HCT116 (cell line): Measurements from ENCODE around the gene GLDN. TPM values are rescaled to one million over a fixed set of nuclear protein-coding genes. Genes with fewer than 3 reads are reported as not detected.

Experiments used
- ATAC-seq: fragments of 200-7000 bp; cut with Tn5 transposase; 2 replicates; pipeline ENCODE4 v1.9.1; 2020; ENCODE audit warnings: mild to moderate bottlenecking, moderate library complexity
- BruUV-seq: library from RNA; stranded (reverse); fragments of 400-500 nt; replicated peaks from 2 replicates; lab custom pipeline; 2021; lab: Mats Ljungman, UMichigan
- CTCF ChIA-PET: fragments of 300-600 bp; sonication (Branson Sonifier 250); formaldehyde crosslinking; loops from one replicate; lab custom pipeline; 2021; ENCODE audit warnings: antibody characterized with exemption; lab: Charles Lee
- POLR2A ChIA-PET: fragments of 300-600, 350-600 bp; sonication (Branson Sonifier 250); formaldehyde crosslinking; loops from one replicate; lab custom pipeline; 2021; ENCODE audit warnings: antibody characterized with exemption; lab: Charles Lee
- RAD21 ChIA-PET, 2 experiments: fragments of 300-600 bp; sonication (Branson Sonifier 250); formaldehyde crosslinking; loops; one replicate each; lab custom pipeline; 2023; ENCODE audit warnings: low total read pairs in 2 of 2; ENCODE audit not compliant: uncharacterized antibody in 2 of 2, unreplicated experiment in 2 of 2, low non-redundant PET in 1 of 2; lab: Charles Lee
- DNase-seq: peaks from one replicate; pipeline ENCODE4 v3.0.0-alpha.2; 2010; ENCODE audit warnings: low read depth, low spot score
- H2AFZ ChIP-seq: fragments of 200-600 bp; shearing (Covaris generic), sonication (generic); 2 replicates; pipeline ENCODE4 v1.6.1; 2017; ENCODE audit warnings: low read depth, mixed run types, mixed read lengths, antibody characterized with exemption, low read length; ENCODE audit not compliant: poor library complexity, severe bottlenecking
- H3K27ac ChIP-seq: 2 replicates; pipeline ENCODE4 v1.5.1; 2012; ENCODE audit warnings: low read depth, low read length
- H3K27me3 ChIP-seq: fragments of 200-600 bp; sonication (generic); 2 replicates; pipeline ENCODE4 v1.6.1; 2016; ENCODE audit warnings: mixed run types, low read length, mixed read lengths; ENCODE audit not compliant: insufficient read depth
- H3K36me3 ChIP-seq, 2 experiments: fragments of 200-500 bp in 1 of 2; fragments of 200-600 bp in 1 of 2; sonication (Bioruptor generic) in 1 of 2; sonication (generic) in 1 of 2; 2 replicates each; pipeline versions ENCODE4 v1.5.1 to v1.6.1; 2014 to 2016; ENCODE audit warnings: low read length in 2 of 2, inconsistent platforms in 1 of 2, mixed read lengths in 1 of 2, mixed run types in 1 of 2; ENCODE audit not compliant: insufficient read depth in 2 of 2, control insufficient read depth in 1 of 2
- H3K4me1 ChIP-seq, 2 experiments: fragments of 200-600 bp in 1 of 2; sonication (generic) in 1 of 2; 2 replicates each; pipeline versions ENCODE4 v1.5.1 to v1.6.1; 2012 to 2017; ENCODE audit warnings: low read length in 2 of 2, inconsistent platforms in 1 of 2, mild to moderate bottlenecking in 1 of 2, mixed read lengths in 1 of 2, mixed run types in 1 of 2, moderate library complexity in 1 of 2; ENCODE audit not compliant: insufficient read depth in 2 of 2, control insufficient read depth in 1 of 2
- H3K4me2 ChIP-seq: fragments of 200-600 bp; sonication (generic); 2 replicates; pipeline ENCODE4 v1.6.1; 2017; ENCODE audit warnings: mixed run types, low read length, mixed read lengths
- H3K4me3 ChIP-seq, 2 experiments: fragments of 200-600 bp in 1 of 2; sonication (generic) in 1 of 2; replicated peaks in 1 of 2; 2 replicates each; pipeline ENCODE4 v1.5.1; 2011 to 2016; ENCODE audit warnings: low read length in 2 of 2, control low read depth in 1 of 2, low read depth in 1 of 2, mild to moderate bottlenecking in 1 of 2, mixed read lengths in 1 of 2, mixed run types in 1 of 2
- H3K79me2 ChIP-seq: fragments of 200-600 bp; sonication (generic); 2 replicates; pipeline ENCODE4 v1.6.1; 2017; ENCODE audit warnings: mild to moderate bottlenecking, mixed run types, low read length, moderate library complexity, mixed read lengths; ENCODE audit not compliant: insufficient read depth
- H3K9ac ChIP-seq: fragments of 200-600 bp; sonication (generic); 2 replicates; pipeline ENCODE4 v1.6.1; 2016; ENCODE audit warnings: low read length, mixed read lengths
- H3K9me2 ChIP-seq: fragments of 200-600 bp; sonication (generic), shearing (Covaris generic); 2 replicates; pipeline ENCODE4 v1.6.1; 2017; ENCODE audit warnings: mixed run types, mild to moderate bottlenecking, moderate library complexity; ENCODE audit not compliant: insufficient read depth
- H3K9me3 ChIP-seq, 2 experiments: fragments of 200-500 bp in 1 of 2; fragments of 200-600 bp in 1 of 2; sonication (Bioruptor generic) in 1 of 2; sonication (generic) in 1 of 2; 2 replicates each; pipeline ENCODE4 v1.6.1; 2014 to 2017; ENCODE audit warnings: low read length in 2 of 2, mixed read lengths in 2 of 2, inconsistent platforms in 1 of 2, low read depth in 1 of 2, mild to moderate bottlenecking in 1 of 2, mixed run types in 1 of 2, moderate library complexity in 1 of 2; ENCODE audit not compliant: control insufficient read depth in 1 of 2, insufficient read depth in 1 of 2
- H4K20me1 ChIP-seq: fragments of 200-600 bp; sonication (generic), shearing (Covaris generic); 2 replicates; pipeline ENCODE4 v1.6.1; 2017; ENCODE audit warnings: mixed run types, mild to moderate bottlenecking, moderate library complexity; ENCODE audit not compliant: insufficient read depth
- CEBPB ChIP-seq: IDR thresholded peaks from 2 replicates; pipeline ENCODE4 v1.6.1; 2012; ENCODE audit warnings: low read depth
- EGR1 ChIP-seq: IDR thresholded peaks from 2 replicates; pipeline ENCODE4 v1.6.1; 2012; ENCODE audit warnings: low read depth
- ELF1 ChIP-seq: IDR thresholded peaks from 2 replicates; pipeline ENCODE4 v1.6.1; 2012; ENCODE audit warnings: low read depth, borderline replicate concordance
- EZH2 ChIP-seq: fragments of 200-600 bp; sonication (generic); IDR thresholded peaks from 2 replicates; pipeline ENCODE4 v1.6.1; 2017; ENCODE audit warnings: antibody characterized with exemption, mixed run types
- FOSL1 ChIP-seq: IDR thresholded peaks from 2 replicates; pipeline ENCODE4 v1.6.1; 2012; ENCODE audit warnings: low read depth
- POLR2AphosphoS5 ChIP-seq: IDR thresholded peaks from 2 replicates; pipeline ENCODE4 v1.6.1; 2011; ENCODE audit warnings: mild to moderate bottlenecking, low read depth, low read length, moderate library complexity
- RAD21 ChIP-seq: IDR thresholded peaks from 2 replicates; pipeline ENCODE4 v1.6.1; 2012; ENCODE audit warnings: low read depth, mild to moderate bottlenecking
- SIN3A ChIP-seq: IDR thresholded peaks from 2 replicates; pipeline ENCODE4 v1.6.1; 2012; ENCODE audit warnings: low read depth
- SRF ChIP-seq: IDR thresholded peaks from 2 replicates; pipeline ENCODE4 v1.6.1; 2012; ENCODE audit warnings: low read depth
- TCF7L2 ChIP-seq: IDR thresholded peaks from 2 replicates; pipeline ENCODE4 v1.7.0; 2011; ENCODE audit warnings: borderline replicate concordance, inconsistent platforms; ENCODE audit not compliant: insufficient read depth, insufficient read length; ENCODE audit errors: extremely low read depth
- YY1 ChIP-seq: IDR thresholded peaks from 2 replicates; pipeline ENCODE4 v1.6.1; 2011; ENCODE audit warnings: low read length, low read depth, moderate library complexity, mild to moderate bottlenecking; ENCODE audit not compliant: insufficient replicate concordance; ENCODE audit errors: extremely low read depth
- intact Hi-C: fragments of 100-400 bp; cut with micrococcal nuclease; formaldehyde crosslinking; loops from 2 replicates; pipeline ENCODE4 v1.10.0; 2022
- total RNA-seq: library from RNA; stranded (reverse); gene quantifications from one replicate; pipeline ENCODE4 v1.2.1, GENCODE V29; 2021; ENCODE audit not compliant: unreplicated experiment
- TF ChIP-seq, protein P1 (sequence below), 3 experiments: fragments of 200-600 bp in 1 of 3; sonication (generic) in 1 of 3; IDR thresholded peaks in 2 of 3; conservative IDR thresholded peaks in 1 of 3; 2 replicates each; pipeline ENCODE4 v1.5.1; 2012 to 2017; ENCODE audit warnings: low read depth in 2 of 3, low read length in 2 of 3, antibody characterized with exemption in 1 of 3, borderline replicate concordance in 1 of 3, control low read depth in 1 of 3, mild to moderate bottlenecking in 1 of 3, mixed read lengths in 1 of 3, mixed run types in 1 of 3, moderate library complexity in 1 of 3; ENCODE audit not compliant: insufficient read depth in 1 of 3
- TF ChIP-seq, protein P2 (sequence below): IDR thresholded peaks from 2 replicates; pipeline ENCODE4 v1.6.1; 2011; ENCODE audit warnings: mild to moderate bottlenecking, low read length, moderate library complexity; ENCODE audit not compliant: insufficient replicate concordance; ENCODE audit errors: extremely low read depth
- TF ChIP-seq, protein P3 (sequence below): IDR thresholded peaks from 2 replicates; pipeline ENCODE4 v1.6.1; 2012
- TF ChIP-seq, protein P4 (sequence below): IDR thresholded peaks from 2 replicates; pipeline ENCODE4 v1.6.1; 2012

GLDN gene
- total RNA-seq, 1 experiment from 2014 or later: 3.0 TPM

DNA sequence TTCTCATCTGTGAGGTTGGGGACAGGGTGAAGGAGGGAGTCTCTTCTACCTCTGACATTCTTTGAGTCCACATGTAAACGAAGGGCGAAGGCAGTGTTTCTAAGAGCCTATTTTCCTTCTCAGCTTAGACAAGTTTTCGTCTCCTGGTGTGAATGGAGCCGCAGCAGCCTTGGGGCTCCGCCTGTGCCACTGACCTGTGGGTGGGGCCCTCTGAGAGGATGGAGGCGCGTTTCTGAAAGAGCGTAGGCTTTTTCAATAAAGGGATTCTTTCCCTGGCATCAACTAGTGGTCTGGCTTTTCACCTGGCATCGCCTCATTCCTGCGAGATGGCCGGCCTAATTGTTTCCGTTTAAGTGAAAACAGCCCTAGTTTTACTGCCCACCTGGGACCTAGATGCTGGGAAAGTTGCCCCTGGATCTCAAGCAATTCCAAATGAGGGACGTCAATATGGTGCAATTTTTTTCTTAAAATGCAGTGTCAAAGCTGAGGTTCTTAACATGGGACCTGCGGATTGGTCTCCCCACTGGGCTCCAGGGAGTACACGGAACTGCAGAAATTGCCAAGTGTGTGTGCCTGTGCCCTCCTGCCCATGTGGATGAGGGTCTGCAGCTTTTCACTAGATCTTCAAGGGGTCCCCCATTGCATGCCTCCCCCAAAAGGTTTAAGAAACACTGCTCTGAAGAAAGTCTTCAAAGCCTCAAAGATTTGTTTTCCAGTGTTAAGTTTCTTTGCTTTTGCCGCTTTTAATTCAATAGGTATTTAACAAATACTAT is 958 bp downstream of the GLDN start (continued):
- TF ChIP-seq, protein P1, sequence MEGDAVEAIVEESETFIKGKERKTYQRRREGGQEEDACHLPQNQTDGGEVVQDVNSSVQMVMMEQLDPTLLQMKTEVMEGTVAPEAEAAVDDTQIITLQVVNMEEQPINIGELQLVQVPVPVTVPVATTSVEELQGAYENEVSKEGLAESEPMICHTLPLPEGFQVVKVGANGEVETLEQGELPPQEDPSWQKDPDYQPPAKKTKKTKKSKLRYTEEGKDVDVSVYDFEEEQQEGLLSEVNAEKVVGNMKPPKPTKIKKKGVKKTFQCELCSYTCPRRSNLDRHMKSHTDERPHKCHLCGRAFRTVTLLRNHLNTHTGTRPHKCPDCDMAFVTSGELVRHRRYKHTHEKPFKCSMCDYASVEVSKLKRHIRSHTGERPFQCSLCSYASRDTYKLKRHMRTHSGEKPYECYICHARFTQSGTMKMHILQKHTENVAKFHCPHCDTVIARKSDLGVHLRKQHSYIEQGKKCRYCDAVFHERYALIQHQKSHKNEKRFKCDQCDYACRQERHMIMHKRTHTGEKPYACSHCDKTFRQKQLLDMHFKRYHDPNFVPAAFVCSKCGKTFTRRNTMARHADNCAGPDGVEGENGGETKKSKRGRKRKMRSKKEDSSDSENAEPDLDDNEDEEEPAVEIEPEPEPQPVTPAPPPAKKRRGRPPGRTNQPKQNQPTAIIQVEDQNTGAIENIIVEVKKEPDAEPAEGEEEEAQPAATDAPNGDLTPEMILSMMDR (IDR thresholded peaks at IDR 0.05 in 2 of 3, conservative IDR thresholded peaks at IDR 0.05 in 1 of 3; ENCODE audit: borderline replicate concordance in 1 of 3, insufficient read depth in 1 of 3, low read depth in 2 of 3, low read length in 2 of 3): no peak
- TF ChIP-seq, protein P2, sequence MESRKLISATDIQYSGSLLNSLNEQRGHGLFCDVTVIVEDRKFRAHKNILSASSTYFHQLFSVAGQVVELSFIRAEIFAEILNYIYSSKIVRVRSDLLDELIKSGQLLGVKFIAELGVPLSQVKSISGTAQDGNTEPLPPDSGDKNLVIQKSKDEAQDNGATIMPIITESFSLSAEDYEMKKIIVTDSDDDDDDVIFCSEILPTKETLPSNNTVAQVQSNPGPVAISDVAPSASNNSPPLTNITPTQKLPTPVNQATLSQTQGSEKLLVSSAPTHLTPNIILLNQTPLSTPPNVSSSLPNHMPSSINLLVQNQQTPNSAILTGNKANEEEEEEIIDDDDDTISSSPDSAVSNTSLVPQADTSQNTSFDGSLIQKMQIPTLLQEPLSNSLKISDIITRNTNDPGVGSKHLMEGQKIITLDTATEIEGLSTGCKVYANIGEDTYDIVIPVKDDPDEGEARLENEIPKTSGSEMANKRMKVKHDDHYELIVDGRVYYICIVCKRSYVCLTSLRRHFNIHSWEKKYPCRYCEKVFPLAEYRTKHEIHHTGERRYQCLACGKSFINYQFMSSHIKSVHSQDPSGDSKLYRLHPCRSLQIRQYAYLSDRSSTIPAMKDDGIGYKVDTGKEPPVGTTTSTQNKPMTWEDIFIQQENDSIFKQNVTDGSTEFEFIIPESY: no peak
- TF ChIP-seq CEBPB: no peak
- TF ChIP-seq ELF1: no peak
- TF ChIP-seq, protein P3, sequence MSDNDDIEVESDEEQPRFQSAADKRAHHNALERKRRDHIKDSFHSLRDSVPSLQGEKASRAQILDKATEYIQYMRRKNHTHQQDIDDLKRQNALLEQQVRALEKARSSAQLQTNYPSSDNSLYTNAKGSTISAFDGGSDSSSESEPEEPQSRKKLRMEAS: no peak
- TF ChIP-seq, all 23 proteins: peak for 0

DNA sequence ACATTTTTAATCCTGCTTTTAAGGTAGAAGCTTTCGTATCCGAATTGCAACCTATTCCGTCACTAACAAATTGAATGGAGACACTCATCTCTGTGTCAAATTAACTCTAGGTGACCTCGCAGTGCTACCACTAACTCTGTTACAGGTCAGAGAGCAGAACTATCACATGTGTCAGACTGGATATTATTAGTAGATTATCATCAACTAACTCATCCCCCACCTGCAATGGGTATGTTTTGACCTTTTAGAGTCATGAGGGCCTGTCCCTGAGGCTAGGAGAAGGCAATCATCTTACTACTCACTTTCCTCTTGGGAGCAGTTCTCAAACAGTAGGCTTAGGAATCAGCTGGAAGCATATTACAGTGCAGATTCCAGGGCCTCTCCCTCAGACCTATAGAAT is 2.0 kb downstream of the GLDN start:
- H3K4me2 ChIP-seq: no peak overlapping the region
- no peaks in the 10 kb centered on the region for H4K20me1 ChIP-seq
- CTCF ChIA-PET: no interaction called here
- ATAC-seq: no peak
- H3K9me3 ChIP-seq: no peaks in the 10 kb centered on the region
- H3K9ac ChIP-seq: no peak overlapping the region
- no peaks in the 10 kb centered on the region for H3K79me2 ChIP-seq
- H3K9me2 ChIP-seq: no peaks in the 10 kb centered on the region
- H3K4me3 ChIP-seq: no peak overlapping the region
- no peaks in the 10 kb centered on the region for H3K4me1 ChIP-seq
- intact Hi-C loops: no loop called here
- H3K27me3 ChIP-seq: no peaks in the 10 kb centered on the region
- BruUV-seq: no TSS peak
- H3K36me3 ChIP-seq: no peaks in the 10 kb centered on the region
- POLR2A ChIA-PET: no interaction called here
- H3K27ac ChIP-seq: no peak overlapping the region
- DNase-seq: no peak
- RAD21 ChIA-PET: no interaction called here
- no peak overlapping the region for H2AFZ ChIP-seq
- TF ChIP-seq, protein P3: no peak
- TF ChIP-seq ELF1: no peak
- TF ChIP-seq EGR1: no peak
- no peak for TF ChIP-seq CEBPB
- no peak for TF ChIP-seq FOSL1
- no peak for TF ChIP-seq TCF7L2
- TF ChIP-seq EZH2: no peak
- TF ChIP-seq, protein P4, sequence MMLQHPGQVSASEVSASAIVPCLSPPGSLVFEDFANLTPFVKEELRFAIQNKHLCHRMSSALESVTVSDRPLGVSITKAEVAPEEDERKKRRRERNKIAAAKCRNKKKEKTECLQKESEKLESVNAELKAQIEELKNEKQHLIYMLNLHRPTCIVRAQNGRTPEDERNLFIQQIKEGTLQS: no peak
- TF ChIP-seq, protein P2: no peak
- TF ChIP-seq POLR2AphosphoS5: no peak
- TF ChIP-seq YY1: no peak
- TF ChIP-seq SRF: no peak
- no peak for TF ChIP-seq SIN3A
- no peak for TF ChIP-seq RAD21
